Measurements from ENCODE around the gene MZF1.

Gene MZF1

GRCh38 chr19:58538257-58539168, 34.6 kb downstream of the MZF1 start:
- peak in 1 of 2 donors; percentile 69 for DNase-seq

- DNase-seq = no peak
These were observed 36.0 kb downstream of the MZF1 start for GRCh38 chr19:58536852-58537798.

DNA sequence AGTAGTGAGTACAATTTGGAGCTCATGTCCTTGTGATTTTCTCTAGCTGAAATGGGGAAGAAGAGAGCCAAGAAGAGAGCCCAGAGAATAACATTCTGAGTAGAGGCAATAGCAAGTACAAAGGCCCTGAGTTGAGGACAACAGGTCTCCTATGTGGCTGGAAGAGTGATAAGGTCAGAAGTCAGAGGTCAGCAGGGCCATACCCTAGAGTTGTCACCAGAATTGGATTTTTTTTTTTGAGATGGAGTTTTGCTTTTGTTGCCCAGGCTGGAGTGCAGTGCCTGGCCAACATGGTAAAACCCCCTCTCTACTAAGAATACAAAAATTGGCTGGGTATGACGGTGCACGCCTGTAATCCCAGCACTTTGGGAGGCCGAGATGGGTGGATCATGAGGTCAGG, 37.3 kb downstream of the MZF1 start:
- no peak for DNase-seq

GRCh38 chr19:58531034-58531840, 41.9 kb downstream of the MZF1 start:
- DNase-seq = no peak

GRCh38 chr19:58529405-58529804, 43.7 kb downstream of the MZF1 start:
- no peak for DNase-seq

DNA sequence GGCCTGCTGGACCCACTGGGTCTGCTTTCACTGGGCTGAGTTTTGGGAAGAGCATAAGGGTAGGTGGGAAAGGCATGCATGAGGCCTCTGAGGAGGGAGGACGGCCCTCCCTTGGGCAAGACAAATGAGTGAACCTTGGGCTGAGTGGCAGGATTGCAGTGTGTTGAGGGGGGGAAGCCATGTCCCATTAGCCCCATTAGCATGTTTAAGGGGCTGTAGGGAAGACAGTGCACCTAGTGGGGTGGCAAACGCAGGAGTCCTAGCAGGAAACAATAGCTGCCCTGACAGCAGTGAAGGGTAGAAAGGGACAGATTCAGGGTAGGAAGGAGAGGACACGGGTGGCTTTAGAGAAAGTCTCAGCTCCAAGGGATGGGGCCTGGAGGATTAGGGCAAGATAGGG, 50.4 kb downstream of the MZF1 start:
- no peak for DNase-seq

DNA sequence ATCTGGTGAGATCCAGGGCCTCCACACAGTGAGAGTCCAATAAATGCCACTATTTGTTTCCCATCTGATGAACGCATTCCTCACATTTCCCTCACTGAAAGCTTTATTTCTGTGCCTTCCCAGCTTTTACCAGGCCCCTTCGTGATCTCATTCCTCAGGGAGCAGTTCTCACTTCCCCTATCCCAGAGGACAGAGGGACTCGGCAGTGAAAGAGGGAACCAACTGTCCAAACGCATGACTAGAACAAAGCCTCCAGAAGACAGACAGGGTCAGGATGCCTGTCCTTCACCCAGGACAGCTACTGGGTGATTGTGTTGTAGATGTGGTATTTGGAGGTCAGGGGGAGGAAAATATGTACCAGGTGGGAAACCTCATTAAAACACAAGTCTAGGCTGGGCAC, 51.5 kb downstream of the MZF1 start:
- no peak for DNase-seq

DNA sequence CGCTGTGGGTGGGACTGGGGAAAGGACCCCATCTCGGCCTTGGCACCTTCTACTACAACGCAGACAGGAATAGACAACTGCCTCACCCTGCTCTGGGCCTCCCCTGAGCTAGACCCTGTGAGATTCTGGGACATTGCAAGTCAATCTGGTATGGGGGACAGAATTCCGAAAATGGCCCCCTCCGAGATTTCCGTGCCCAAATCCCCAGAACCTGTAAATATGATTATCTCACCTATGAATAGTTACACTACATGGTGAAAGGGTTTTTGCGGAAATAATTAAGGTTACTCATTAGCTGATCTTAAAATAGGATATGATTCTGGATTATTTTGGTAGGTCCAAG, 52.9 kb downstream of the MZF1 start:
- no peak for DNase-seq

- DNase-seq = peak; percentile 93 to 97
These were observed 53.5 kb downstream of the MZF1 start, which contains the start of gene ZBTB45 for GRCh38 chr19:58519355-58520256. ZBTB45 (minus strand) TSS chr19:58519810; CDS start chr19:58517673, 2,137 bp downstream.

DNA sequence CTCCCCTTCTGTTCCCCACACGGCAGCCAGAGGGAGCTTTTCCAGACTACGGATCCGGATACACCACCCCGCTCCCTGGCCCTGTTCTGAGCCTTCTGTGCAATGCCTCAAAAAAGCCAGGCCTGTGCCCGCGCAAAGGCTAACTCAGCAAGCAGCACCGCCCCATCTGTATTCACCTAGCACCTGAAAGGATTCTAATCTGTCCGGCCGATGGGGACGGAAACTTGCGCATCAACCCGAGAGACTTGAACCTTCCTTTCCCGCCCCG, 54.1 kb downstream of the MZF1 start:
- DNase-seq = peak; percentile 63 to 66

GRCh38 chr19:58518256-58519086, 54.7 kb downstream of the MZF1 start:
- no peak for DNase-seq

GRCh38 chr19:58516964-58517833, 55.9 kb downstream of the MZF1 start:
- DNase-seq = no peak

DNA sequence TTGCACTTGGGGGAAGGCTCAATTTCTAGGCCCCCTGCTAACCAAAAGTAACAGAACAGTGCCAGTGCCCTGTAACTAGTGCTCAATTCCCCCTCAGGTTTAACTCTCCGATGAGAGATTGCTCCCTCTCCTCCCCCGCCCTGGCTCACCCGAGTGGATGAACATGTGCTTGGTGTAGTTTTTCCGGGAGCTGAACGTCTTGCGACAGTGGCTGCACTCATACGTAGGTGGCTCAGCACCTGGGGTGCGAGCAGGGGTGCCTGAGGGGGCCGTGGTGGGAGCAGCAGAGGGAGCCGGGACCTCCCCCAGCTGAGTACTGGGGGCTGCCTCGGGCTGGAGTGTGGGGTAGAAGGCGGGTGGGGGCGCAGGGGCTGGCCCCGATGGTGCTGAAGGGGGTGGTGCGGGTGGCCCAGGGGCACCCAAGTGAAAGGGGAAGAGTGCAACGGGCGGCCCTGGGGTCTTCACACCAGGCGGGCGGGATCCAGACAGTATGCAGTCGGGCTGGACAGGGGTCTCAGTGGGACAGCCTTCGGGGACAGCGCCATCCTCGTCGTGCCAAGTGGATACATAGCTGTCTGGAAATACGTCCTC, 56.8 kb downstream of the MZF1 start:
- no peak for DNase-seq

- DNase-seq = no peak
These were observed 57.9 kb downstream of the MZF1 start for GRCh38 chr19:58515259-58515658.

- no peak for DNase-seq
These were observed 58.5 kb downstream of the MZF1 start for GRCh38 chr19:58514564-58515022.

DNA sequence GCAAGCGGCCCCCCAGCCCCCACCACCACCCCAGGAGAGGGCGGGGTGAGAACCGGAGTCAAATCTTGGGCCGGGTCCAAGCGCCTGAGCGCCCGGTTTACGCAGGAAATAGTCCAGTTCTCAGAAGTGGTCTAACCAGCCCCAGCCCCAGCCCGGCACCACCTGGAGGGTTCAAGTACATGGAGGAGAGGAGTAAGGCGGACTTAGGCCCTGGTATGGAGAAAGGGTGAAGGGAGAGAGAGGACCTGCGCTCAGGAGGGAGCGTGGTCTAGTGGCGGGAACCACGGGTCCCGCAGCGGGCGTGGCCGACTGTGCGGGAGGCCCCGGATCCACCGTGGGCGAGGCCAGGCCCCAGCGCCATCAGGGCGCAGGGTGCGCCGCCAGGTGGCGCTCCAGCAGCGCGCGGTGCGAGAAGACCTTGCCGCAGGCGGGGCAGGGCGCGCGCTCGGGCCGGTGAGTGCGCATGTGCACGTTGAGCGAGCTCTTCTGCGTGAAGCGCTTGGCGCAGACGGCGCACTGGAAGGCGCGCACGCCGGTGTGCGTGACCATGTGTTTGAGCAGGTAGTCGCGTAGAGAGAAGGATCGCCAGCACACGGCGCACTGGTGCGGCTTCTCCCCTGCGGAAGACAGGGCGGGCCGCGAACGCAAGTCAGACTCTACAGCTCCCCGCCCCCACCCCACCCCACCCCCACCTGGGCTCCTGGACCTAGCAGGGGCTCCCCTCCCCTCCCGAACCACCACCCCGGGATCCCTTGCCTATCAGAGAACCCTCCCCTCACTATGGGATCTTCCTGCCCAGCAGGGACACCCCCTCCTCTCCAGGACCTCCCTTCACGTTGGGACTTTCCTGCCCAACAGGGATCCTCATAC, 59.2 kb downstream of the MZF1 start:
- peak; percentile 66 to 72 for DNase-seq

DNA sequence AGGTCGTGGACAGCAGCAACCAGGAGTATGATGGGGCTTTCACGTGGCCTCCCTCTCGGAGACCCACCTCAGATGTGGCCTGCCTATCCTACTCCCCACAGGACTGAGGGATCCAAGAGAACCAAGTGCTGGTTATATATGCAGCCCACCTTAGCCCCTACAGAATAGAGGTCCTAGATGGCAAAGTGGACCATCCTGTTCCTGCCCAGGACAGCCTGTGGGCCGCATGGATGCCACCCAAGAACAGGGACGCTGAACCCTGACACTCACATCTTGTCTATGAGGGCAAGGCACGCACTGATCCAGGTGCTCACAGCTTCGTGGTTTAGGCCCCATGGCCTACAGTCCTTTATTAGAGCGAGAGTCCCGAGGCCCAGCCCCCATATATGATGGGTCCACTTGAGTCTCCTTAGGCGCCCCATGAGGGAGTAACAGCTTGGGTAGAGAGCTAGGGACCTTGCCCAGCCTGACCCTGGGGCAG, 59.9 kb downstream of the MZF1 start:
- DNase-seq = no peak

All from bone marrow (tissue), 2 donors.